ENCODE measurements around the gene NFX1.

- TF ChIP-seq CTCF (IDR thresholded peaks at IDR 0.05) (no peak), POLR2A (IDR thresholded peaks at IDR 0.05) (no peak), EP300 (IDR thresholded peaks at IDR 0.05) (no peak)
These were observed 50.9 kb downstream of the NFX1 start for GRCh38 chr9:33341182-33341581.
